AG10803 (cell line): ENCODE data around the gene SPTBN2.
"Not testable (repeated sequence)": the region's sequence is repeated elsewhere in the genome, so short reads cannot be mapped to it uniquely, and the experiment has no call there.

ENCODE experiments used
- DNase-seq: peaks from one replicate; pipeline ENCODE4 v3.0.0; 2010; ENCODE audit warnings: low read depth
- H3K4me3 ChIP-seq: 2 replicates; pipeline ENCODE4 v1.5.1; 2011; ENCODE audit warnings: mild to moderate bottlenecking, low read length, control low read depth
- TF ChIP-seq, protein P1 (sequence below): conservative IDR thresholded peaks from 2 replicates; pipeline ENCODE4 v1.5.1; 2011; ENCODE audit warnings: mild to moderate bottlenecking, low read length, control low read depth, inconsistent platforms

SPTBN2 gene

GRCh38 chr11:66739983-66740382 is 11.0 kb upstream of the SPTBN2 start:
- peak; percentile 12 for DNase-seq
- H3K4me3 ChIP-seq = no peak overlapping the region
- TF ChIP-seq, protein P1, sequence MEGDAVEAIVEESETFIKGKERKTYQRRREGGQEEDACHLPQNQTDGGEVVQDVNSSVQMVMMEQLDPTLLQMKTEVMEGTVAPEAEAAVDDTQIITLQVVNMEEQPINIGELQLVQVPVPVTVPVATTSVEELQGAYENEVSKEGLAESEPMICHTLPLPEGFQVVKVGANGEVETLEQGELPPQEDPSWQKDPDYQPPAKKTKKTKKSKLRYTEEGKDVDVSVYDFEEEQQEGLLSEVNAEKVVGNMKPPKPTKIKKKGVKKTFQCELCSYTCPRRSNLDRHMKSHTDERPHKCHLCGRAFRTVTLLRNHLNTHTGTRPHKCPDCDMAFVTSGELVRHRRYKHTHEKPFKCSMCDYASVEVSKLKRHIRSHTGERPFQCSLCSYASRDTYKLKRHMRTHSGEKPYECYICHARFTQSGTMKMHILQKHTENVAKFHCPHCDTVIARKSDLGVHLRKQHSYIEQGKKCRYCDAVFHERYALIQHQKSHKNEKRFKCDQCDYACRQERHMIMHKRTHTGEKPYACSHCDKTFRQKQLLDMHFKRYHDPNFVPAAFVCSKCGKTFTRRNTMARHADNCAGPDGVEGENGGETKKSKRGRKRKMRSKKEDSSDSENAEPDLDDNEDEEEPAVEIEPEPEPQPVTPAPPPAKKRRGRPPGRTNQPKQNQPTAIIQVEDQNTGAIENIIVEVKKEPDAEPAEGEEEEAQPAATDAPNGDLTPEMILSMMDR = no peak

- no peak for DNase-seq
- TF ChIP-seq, protein P1 = no peak
- H3K4me3 ChIP-seq = no peak overlapping the region
Measured at GRCh38 chr11:66734215-66734614, 5.2 kb upstream of the SPTBN2 start.

DNA sequence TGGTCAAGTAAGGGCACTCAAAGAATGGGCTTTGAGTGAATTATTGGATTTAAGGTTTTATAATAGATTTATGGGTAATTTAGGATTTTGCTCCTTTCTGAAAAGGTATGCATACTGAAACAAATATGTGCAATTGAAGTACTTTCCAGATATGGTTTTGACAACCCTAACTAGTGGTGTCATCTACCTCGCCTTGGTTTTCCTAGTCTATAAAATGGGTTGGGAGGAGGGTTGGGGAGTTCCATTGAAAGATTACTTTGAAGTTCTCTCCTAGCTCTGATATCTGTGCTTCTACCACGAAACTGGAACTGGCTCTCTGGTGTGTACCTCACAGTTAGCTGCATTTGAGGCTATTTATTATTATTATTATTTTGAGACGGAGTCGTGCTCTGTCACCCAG is 431 bp upstream of the SPTBN2 start:
- TF ChIP-seq, protein P1 = no peak
- DNase-seq = no peak

DNA sequence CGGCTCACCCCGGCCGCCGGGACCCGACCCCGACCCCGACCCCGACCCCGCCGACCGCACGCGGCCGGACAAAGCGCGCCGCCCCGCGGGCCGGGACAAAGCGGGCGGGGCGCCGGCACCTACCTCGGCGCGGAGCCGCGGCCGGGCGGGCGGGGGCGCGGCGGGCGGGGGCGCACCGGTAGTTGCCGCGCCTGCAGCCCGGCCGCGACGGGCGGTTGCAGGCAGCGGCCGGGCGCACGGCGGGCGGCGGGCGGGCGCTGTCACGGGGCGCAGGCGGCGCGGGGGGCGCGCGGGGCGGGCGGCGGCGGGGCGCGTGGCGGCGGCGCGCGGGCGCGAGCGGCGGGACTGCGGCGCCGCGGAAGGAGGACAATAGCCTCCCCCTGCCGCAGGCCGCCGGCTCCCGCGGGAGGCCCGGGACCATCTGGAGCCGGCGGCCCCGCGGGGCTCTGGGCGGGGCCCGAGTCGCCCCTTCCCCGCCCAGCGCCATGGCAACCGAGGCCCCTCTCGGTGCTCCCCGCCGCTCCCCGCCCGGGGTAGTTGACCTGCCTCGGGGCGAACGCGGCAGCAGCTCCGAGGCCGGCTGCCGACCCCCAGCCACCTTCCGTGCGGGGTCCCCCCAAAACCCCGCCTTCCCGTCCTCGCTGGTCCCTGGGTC is 851 bp downstream of the SPTBN2 start:
- no peak for DNase-seq
- H3K4me3 ChIP-seq = peak overlapping the region; percentile 26
- TF ChIP-seq, protein P1 = no peak

More for the DNA sequence above, 431 bp upstream of the SPTBN2 start:
- no peak overlapping the region for H3K4me3 ChIP-seq

- DNase-seq = no peak
- H3K4me3 ChIP-seq = peak overlapping the region; percentile 46
- TF ChIP-seq, protein P1 = no peak
Measured at GRCh38 chr11:66727282-66728037, 1.6 kb downstream of the SPTBN2 start.

- no peak overlapping the region for H3K4me3 ChIP-seq
- TF ChIP-seq, protein P1 = no peak
- DNase-seq = no peak
Measured at GRCh38 chr11:66725647-66726046, 3.4 kb downstream of the SPTBN2 start.

- DNase-seq = no peak
- TF ChIP-seq, protein P1 = no peak
- H3K4me3 ChIP-seq = no peak overlapping the region
Measured at GRCh38 chr11:66725114-66725513, 3.9 kb downstream of the SPTBN2 start.

- DNase-seq, H3K4me3 ChIP-seq: not testable (repeated sequence)
Measured at GRCh38 chr11:66724167-66724566, 4.8 kb downstream of the SPTBN2 start.
